HCT116 (cell line): Measurements from ENCODE around the gene RIC8A. TPM values are rescaled to one million over a fixed set of nuclear protein-coding genes. Genes with fewer than 3 reads are reported as not detected.

Experiments
- ATAC-seq: fragments of 200-7000 bp; cut with Tn5 transposase; 2 replicates; pipeline ENCODE4 v1.9.1; 2020; ENCODE audit warnings: mild to moderate bottlenecking, moderate library complexity
- BruUV-seq: library from RNA; stranded (reverse); fragments of 400-500 nt; replicated peaks from 2 replicates; lab custom pipeline; 2021; lab: Mats Ljungman, UMichigan
- CTCF ChIA-PET: fragments of 300-600 bp; sonication (Branson Sonifier 250); formaldehyde crosslinking; loops from one replicate; lab custom pipeline; 2021; ENCODE audit warnings: antibody characterized with exemption; lab: Charles Lee
- POLR2A ChIA-PET: fragments of 300-600, 350-600 bp; sonication (Branson Sonifier 250); formaldehyde crosslinking; loops from one replicate; lab custom pipeline; 2021; ENCODE audit warnings: antibody characterized with exemption; lab: Charles Lee
- RAD21 ChIA-PET, 2 experiments: fragments of 300-600 bp; sonication (Branson Sonifier 250); formaldehyde crosslinking; loops; one replicate each; lab custom pipeline; 2023; ENCODE audit warnings: low total read pairs in 2 of 2; ENCODE audit not compliant: uncharacterized antibody in 2 of 2, unreplicated experiment in 2 of 2, low non-redundant PET in 1 of 2; lab: Charles Lee
- DNase-seq: peaks from one replicate; pipeline ENCODE4 v3.0.0-alpha.2; 2010; ENCODE audit warnings: low read depth, low spot score
- H2AFZ ChIP-seq: fragments of 200-600 bp; shearing (Covaris generic), sonication (generic); 2 replicates; pipeline ENCODE4 v1.6.1; 2017; ENCODE audit warnings: low read depth, mixed run types, mixed read lengths, antibody characterized with exemption, low read length; ENCODE audit not compliant: poor library complexity, severe bottlenecking
- H3K27ac ChIP-seq: 2 replicates; pipeline ENCODE4 v1.5.1; 2012; ENCODE audit warnings: low read depth, low read length
- H3K27me3 ChIP-seq: fragments of 200-600 bp; sonication (generic); 2 replicates; pipeline ENCODE4 v1.6.1; 2016; ENCODE audit warnings: mixed run types, low read length, mixed read lengths; ENCODE audit not compliant: insufficient read depth
- H3K36me3 ChIP-seq, 2 experiments: fragments of 200-500 bp in 1 of 2; fragments of 200-600 bp in 1 of 2; sonication (Bioruptor generic) in 1 of 2; sonication (generic) in 1 of 2; 2 replicates each; pipeline versions ENCODE4 v1.5.1 to v1.6.1; 2014 to 2016; ENCODE audit warnings: low read length in 2 of 2, inconsistent platforms in 1 of 2, mixed read lengths in 1 of 2, mixed run types in 1 of 2; ENCODE audit not compliant: insufficient read depth in 2 of 2, control insufficient read depth in 1 of 2
- H3K4me1 ChIP-seq, 2 experiments: fragments of 200-600 bp in 1 of 2; sonication (generic) in 1 of 2; 2 replicates each; pipeline versions ENCODE4 v1.5.1 to v1.6.1; 2012 to 2017; ENCODE audit warnings: low read length in 2 of 2, inconsistent platforms in 1 of 2, mild to moderate bottlenecking in 1 of 2, mixed read lengths in 1 of 2, mixed run types in 1 of 2, moderate library complexity in 1 of 2; ENCODE audit not compliant: insufficient read depth in 2 of 2, control insufficient read depth in 1 of 2
- H3K4me2 ChIP-seq: fragments of 200-600 bp; sonication (generic); 2 replicates; pipeline ENCODE4 v1.6.1; 2017; ENCODE audit warnings: mixed run types, low read length, mixed read lengths
- H3K4me3 ChIP-seq, 2 experiments: fragments of 200-600 bp in 1 of 2; sonication (generic) in 1 of 2; replicated peaks in 1 of 2; 2 replicates each; pipeline ENCODE4 v1.5.1; 2011 to 2016; ENCODE audit warnings: low read length in 2 of 2, control low read depth in 1 of 2, low read depth in 1 of 2, mild to moderate bottlenecking in 1 of 2, mixed read lengths in 1 of 2, mixed run types in 1 of 2
- H3K79me2 ChIP-seq: fragments of 200-600 bp; sonication (generic); 2 replicates; pipeline ENCODE4 v1.6.1; 2017; ENCODE audit warnings: mild to moderate bottlenecking, mixed run types, low read length, moderate library complexity, mixed read lengths; ENCODE audit not compliant: insufficient read depth
- H3K9ac ChIP-seq: fragments of 200-600 bp; sonication (generic); 2 replicates; pipeline ENCODE4 v1.6.1; 2016; ENCODE audit warnings: low read length, mixed read lengths
- H3K9me2 ChIP-seq: fragments of 200-600 bp; sonication (generic), shearing (Covaris generic); 2 replicates; pipeline ENCODE4 v1.6.1; 2017; ENCODE audit warnings: mixed run types, mild to moderate bottlenecking, moderate library complexity; ENCODE audit not compliant: insufficient read depth
- H3K9me3 ChIP-seq, 2 experiments: fragments of 200-500 bp in 1 of 2; fragments of 200-600 bp in 1 of 2; sonication (Bioruptor generic) in 1 of 2; sonication (generic) in 1 of 2; 2 replicates each; pipeline ENCODE4 v1.6.1; 2014 to 2017; ENCODE audit warnings: low read length in 2 of 2, mixed read lengths in 2 of 2, inconsistent platforms in 1 of 2, low read depth in 1 of 2, mild to moderate bottlenecking in 1 of 2, mixed run types in 1 of 2, moderate library complexity in 1 of 2; ENCODE audit not compliant: control insufficient read depth in 1 of 2, insufficient read depth in 1 of 2
- H4K20me1 ChIP-seq: fragments of 200-600 bp; sonication (generic), shearing (Covaris generic); 2 replicates; pipeline ENCODE4 v1.6.1; 2017; ENCODE audit warnings: mixed run types, mild to moderate bottlenecking, moderate library complexity; ENCODE audit not compliant: insufficient read depth
- ATF3 ChIP-seq: IDR thresholded peaks from 2 replicates; pipeline ENCODE4 v1.6.1; 2012
- CBX3 ChIP-seq: IDR thresholded peaks from 2 replicates; pipeline ENCODE4 v1.6.1; 2012; ENCODE audit warnings: low read depth
- CTCF ChIP-seq, 3 experiments: fragments of 200-600 bp in 1 of 3; sonication (generic) in 1 of 3; IDR thresholded peaks in 2 of 3; conservative IDR thresholded peaks in 1 of 3; 2 replicates each; pipeline ENCODE4 v1.5.1; 2012 to 2017; ENCODE audit warnings: low read depth in 2 of 3, low read length in 2 of 3, antibody characterized with exemption in 1 of 3, borderline replicate concordance in 1 of 3, control low read depth in 1 of 3, mild to moderate bottlenecking in 1 of 3, mixed read lengths in 1 of 3, mixed run types in 1 of 3, moderate library complexity in 1 of 3; ENCODE audit not compliant: insufficient read depth in 1 of 3
- EGR1 ChIP-seq: IDR thresholded peaks from 2 replicates; pipeline ENCODE4 v1.6.1; 2012; ENCODE audit warnings: low read depth
- ELF1 ChIP-seq: IDR thresholded peaks from 2 replicates; pipeline ENCODE4 v1.6.1; 2012; ENCODE audit warnings: low read depth, borderline replicate concordance
- EZH2phosphoT487 ChIP-seq: fragments of 200-600 bp; IDR thresholded peaks from 2 replicates; pipeline ENCODE4 v1.6.1; 2018; ENCODE audit warnings: antibody characterized with exemption, borderline replicate concordance
- FOSL1 ChIP-seq: IDR thresholded peaks from 2 replicates; pipeline ENCODE4 v1.6.1; 2012; ENCODE audit warnings: low read depth
- JUND ChIP-seq: IDR thresholded peaks from 2 replicates; pipeline ENCODE4 v1.6.1; 2012
- MAX ChIP-seq: IDR thresholded peaks from 2 replicates; pipeline ENCODE4 v1.6.1; 2012
- POLR2A ChIP-seq: IDR thresholded peaks from 2 replicates; pipeline ENCODE4 v1.7.0; 2011; ENCODE audit warnings: borderline replicate concordance; ENCODE audit not compliant: insufficient read depth, insufficient read length; ENCODE audit errors: extremely low read depth
- POLR2AphosphoS5 ChIP-seq: IDR thresholded peaks from 2 replicates; pipeline ENCODE4 v1.6.1; 2011; ENCODE audit warnings: mild to moderate bottlenecking, low read depth, low read length, moderate library complexity
- RAD21 ChIP-seq: IDR thresholded peaks from 2 replicates; pipeline ENCODE4 v1.6.1; 2012; ENCODE audit warnings: low read depth, mild to moderate bottlenecking
- SIN3A ChIP-seq: IDR thresholded peaks from 2 replicates; pipeline ENCODE4 v1.6.1; 2012; ENCODE audit warnings: low read depth
- SP1 ChIP-seq: IDR thresholded peaks from 2 replicates; pipeline ENCODE4 v1.6.1; 2012; ENCODE audit warnings: low read depth
- SRF ChIP-seq: IDR thresholded peaks from 2 replicates; pipeline ENCODE4 v1.6.1; 2012; ENCODE audit warnings: low read depth
- YY1 ChIP-seq: IDR thresholded peaks from 2 replicates; pipeline ENCODE4 v1.6.1; 2011; ENCODE audit warnings: low read length, low read depth, moderate library complexity, mild to moderate bottlenecking; ENCODE audit not compliant: insufficient replicate concordance; ENCODE audit errors: extremely low read depth
- ZBTB33 ChIP-seq: IDR thresholded peaks from 2 replicates; pipeline ENCODE4 v1.6.1; 2011; ENCODE audit warnings: mild to moderate bottlenecking, low read length, moderate library complexity; ENCODE audit not compliant: insufficient replicate concordance; ENCODE audit errors: extremely low read depth
- ZFX ChIP-seq: fragments of 450-650 bp; IDR thresholded peaks from 2 replicates; pipeline ENCODE4 v1.6.1; 2017
- ZNF274 ChIP-seq: fragments of 200-500 bp; sonication (Bioruptor generic); IDR thresholded peaks from 2 replicates; pipeline ENCODE4 v1.6.1; 2014; ENCODE audit warnings: mild to moderate bottlenecking, low read depth, low read length, inconsistent platforms
- intact Hi-C: fragments of 100-400 bp; cut with micrococcal nuclease; formaldehyde crosslinking; loops from 2 replicates; pipeline ENCODE4 v1.10.0; 2022
- total RNA-seq: library from RNA; stranded (reverse); gene quantifications from one replicate; pipeline ENCODE4 v1.2.1, GENCODE V29; 2021; ENCODE audit not compliant: unreplicated experiment

RIC8A gene
- total RNA-seq, 1 experiment from 2014 or later, result 75.2 TPM

- Histone ChIP-seq H3K36me3 (no peaks in the 10 kb centered on the region), H3K4me2 (no peak overlapping the region), H3K27me3 (no peaks in the 10 kb centered on the region), H3K27ac (no peak overlapping the region), H3K9ac (no peak overlapping the region), H4K20me1 (no peaks in the 10 kb centered on the region), H3K9me2 (no peaks in the 10 kb centered on the region), H3K9me3 (no peaks in the 10 kb centered on the region), H3K4me1 (peaks cover 2 to 13% of the 10 kb centered on the region in 2 experiments; a peak in 3 of 4 replicates), H2AFZ (no peak overlapping the region), H3K4me3 (no peak overlapping the region), H3K79me2 (peaks cover 18% of the 10 kb centered on the region)
- RAD21 ChIA-PET, result no interaction called here
- BruUV-seq, result no TSS peak
- DNase-seq, result no peak
- ATAC-seq, result no peak
- intact Hi-C loops, result no loop called here
- no peak for TF ChIP-seq JUND
- no peak for TF ChIP-seq EZH2phosphoT487
- no peak for TF ChIP-seq CTCF (IDR thresholded peaks at IDR 0.05 in 2 of 3, conservative IDR thresholded peaks at IDR 0.05 in 1 of 3; ENCODE audit: borderline replicate concordance in 1 of 3, insufficient read depth in 1 of 3, low read depth in 2 of 3, low read length in 2 of 3)
- no peak for TF ChIP-seq SP1
- no peak for TF ChIP-seq ZBTB33
- TF ChIP-seq RAD21, result no peak
- no peak for TF ChIP-seq ZFX
- no peak for TF ChIP-seq POLR2AphosphoS5
- no peak for TF ChIP-seq CBX3
- TF ChIP-seq ATF3, result no peak
- no peak for TF ChIP-seq POLR2A
- TF ChIP-seq YY1, result no peak
- no peak for TF ChIP-seq ZNF274
- no peak for TF ChIP-seq ELF1
- TF ChIP-seq EGR1, result no peak
- TF ChIP-seq FOSL1, result no peak
- TF ChIP-seq SIN3A, result no peak
- TF ChIP-seq SRF, result no peak
- TF ChIP-seq MAX, result no peak
- CTCF ChIA-PET, result no interaction called here
- POLR2A ChIA-PET, result no interaction called here
Measured at GRCh38 chr11:232783-233565, 25.5 kb downstream of the RIC8A start.
